Liver (tissue), 2 donors: ENCODE data around the gene NFATC4.

Experiments
- TF ChIP-seq, protein P1 (sequence below): fragments of 150-350 bp; IDR thresholded peaks from 2 replicates; pipeline ENCODE4 v1.5.1; 2017; ENCODE audit warnings: improper control_type of control experiment, low read depth, low read length; ENCODE audit not compliant: missing input control
- TF ChIP-seq, protein P2 (sequence below): IDR thresholded peaks from 2 replicates; pipeline ENCODE4 v1.6.1; 2016; ENCODE audit warnings: antibody characterized with exemption
- donor health status: healthy.

- TF ChIP-seq, protein P1, sequence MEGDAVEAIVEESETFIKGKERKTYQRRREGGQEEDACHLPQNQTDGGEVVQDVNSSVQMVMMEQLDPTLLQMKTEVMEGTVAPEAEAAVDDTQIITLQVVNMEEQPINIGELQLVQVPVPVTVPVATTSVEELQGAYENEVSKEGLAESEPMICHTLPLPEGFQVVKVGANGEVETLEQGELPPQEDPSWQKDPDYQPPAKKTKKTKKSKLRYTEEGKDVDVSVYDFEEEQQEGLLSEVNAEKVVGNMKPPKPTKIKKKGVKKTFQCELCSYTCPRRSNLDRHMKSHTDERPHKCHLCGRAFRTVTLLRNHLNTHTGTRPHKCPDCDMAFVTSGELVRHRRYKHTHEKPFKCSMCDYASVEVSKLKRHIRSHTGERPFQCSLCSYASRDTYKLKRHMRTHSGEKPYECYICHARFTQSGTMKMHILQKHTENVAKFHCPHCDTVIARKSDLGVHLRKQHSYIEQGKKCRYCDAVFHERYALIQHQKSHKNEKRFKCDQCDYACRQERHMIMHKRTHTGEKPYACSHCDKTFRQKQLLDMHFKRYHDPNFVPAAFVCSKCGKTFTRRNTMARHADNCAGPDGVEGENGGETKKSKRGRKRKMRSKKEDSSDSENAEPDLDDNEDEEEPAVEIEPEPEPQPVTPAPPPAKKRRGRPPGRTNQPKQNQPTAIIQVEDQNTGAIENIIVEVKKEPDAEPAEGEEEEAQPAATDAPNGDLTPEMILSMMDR = no peak
- TF ChIP-seq, protein P2, sequence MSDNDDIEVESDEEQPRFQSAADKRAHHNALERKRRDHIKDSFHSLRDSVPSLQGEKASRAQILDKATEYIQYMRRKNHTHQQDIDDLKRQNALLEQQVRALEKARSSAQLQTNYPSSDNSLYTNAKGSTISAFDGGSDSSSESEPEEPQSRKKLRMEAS = no peak
Measured at GRCh38 chr14:24366413-24366720, 1.6 kb upstream of the NFATC4 start.
